Trophoblast cell (in vitro differentiated cells and primary cell): ENCODE measurements around the gene MTMR2.
"Not testable (repeated sequence)": the region's sequence is repeated elsewhere in the genome, so short reads cannot be mapped to it uniquely, and the experiment has no call there.

Experiments
- DNase-seq, 2 donors: peaks; one replicate each; pipeline ENCODE4 v3.0.0-alpha.2; 2016
- H2AFZ ChIP-seq: 2 replicates; pipeline ENCODE4 v1.6.1; 2013; ENCODE audit warnings: low read length, moderate library complexity, mild to moderate bottlenecking; ENCODE audit not compliant: insufficient read depth, poor library complexity
- H2AK5ac ChIP-seq: 2 replicates; pipeline ENCODE4 v1.6.1; 2013; ENCODE audit warnings: mild to moderate bottlenecking, low read length
- H2BK120ac ChIP-seq: 2 replicates; pipeline ENCODE4 v1.6.1; 2013; ENCODE audit warnings: low read length, mild to moderate bottlenecking, moderate library complexity; ENCODE audit not compliant: insufficient read depth, poor library complexity
- H2BK12ac ChIP-seq: 2 replicates; pipeline ENCODE4 v1.6.1; 2013; ENCODE audit warnings: mild to moderate bottlenecking, low read length, moderate library complexity
- H2BK5ac ChIP-seq: 2 replicates; pipeline ENCODE4 v1.6.1; 2013; ENCODE audit warnings: low read length, low read depth, moderate library complexity, mild to moderate bottlenecking; ENCODE audit not compliant: poor library complexity
- H3K14ac ChIP-seq: 2 replicates; pipeline ENCODE4 v1.6.1; 2013; ENCODE audit warnings: mild to moderate bottlenecking, low read length
- H3K18ac ChIP-seq: 2 replicates; pipeline ENCODE4 v1.6.1; 2013; ENCODE audit warnings: mild to moderate bottlenecking, low read length
- H3K23ac ChIP-seq: 2 replicates; pipeline ENCODE4 v1.6.1; 2013; ENCODE audit warnings: low read length
- H3K27ac ChIP-seq: 2 replicates; pipeline ENCODE4 v1.5.1; 2013; ENCODE audit warnings: low read depth, mild to moderate bottlenecking, inconsistent platforms, low read length, moderate library complexity
- H3K27me3 ChIP-seq: 2 replicates; pipeline ENCODE4 v1.6.1; 2013; ENCODE audit warnings: inconsistent platforms, mild to moderate bottlenecking, low read length, moderate library complexity; ENCODE audit not compliant: insufficient read depth
- H3K36me3 ChIP-seq, 2 experiments: 1 replicate in 1 of 2; 2 replicates in 1 of 2; pipeline ENCODE4 v1.6.1; 2013; ENCODE audit warnings: low read length in 2 of 2, mild to moderate bottlenecking in 2 of 2, moderate library complexity in 1 of 2; ENCODE audit not compliant: insufficient read depth in 2 of 2, control insufficient read depth in 1 of 2
- H3K4ac ChIP-seq: 2 replicates; pipeline ENCODE4 v1.6.1; 2013; ENCODE audit warnings: low read depth, mild to moderate bottlenecking, low read length, moderate library complexity
- H3K4me1 ChIP-seq, 2 experiments: 1 replicate in 1 of 2; 2 replicates in 1 of 2; pipeline ENCODE4 v1.6.1; 2013; ENCODE audit warnings: low read length in 2 of 2, mild to moderate bottlenecking in 2 of 2, moderate library complexity in 1 of 2; ENCODE audit not compliant: insufficient read depth in 2 of 2, control insufficient read depth in 1 of 2
- H3K4me2 ChIP-seq: 2 replicates; pipeline ENCODE4 v1.6.1; 2013; ENCODE audit warnings: inconsistent platforms, mild to moderate bottlenecking, low read length, moderate library complexity
- H3K4me3 ChIP-seq: 2 replicates; pipeline ENCODE4 v1.5.1; 2013; ENCODE audit warnings: mild to moderate bottlenecking, low read depth, low read length, inconsistent platforms
- H3K79me1 ChIP-seq: one replicate; pipeline ENCODE4 v1.6.1; 2013; ENCODE audit warnings: low read length
- H3K79me2 ChIP-seq: 2 replicates; pipeline ENCODE4 v1.6.1; 2013; ENCODE audit warnings: low read length, mild to moderate bottlenecking; ENCODE audit not compliant: control insufficient read depth, insufficient read depth, poor library complexity
- H3K9ac ChIP-seq: 2 replicates; pipeline ENCODE4 v1.6.1; 2013; ENCODE audit warnings: mild to moderate bottlenecking, low read length
- H3K9me3 ChIP-seq: 2 replicates; pipeline ENCODE4 v1.6.1; 2013; ENCODE audit warnings: low read depth, mild to moderate bottlenecking, control low read depth, inconsistent platforms, low read length; ENCODE audit not compliant: insufficient read depth
- H4K12ac ChIP-seq: 2 replicates; pipeline ENCODE4 v1.6.1; 2013; ENCODE audit warnings: low read depth, mild to moderate bottlenecking, low read length, moderate library complexity
- H4K8ac ChIP-seq: 2 replicates; pipeline ENCODE4 v1.6.1; 2013; ENCODE audit warnings: low read depth, mild to moderate bottlenecking, low read length, moderate library complexity
- H4K91ac ChIP-seq: one replicate; pipeline ENCODE4 v1.6.1; 2013; ENCODE audit warnings: low read depth, mild to moderate bottlenecking, low read length, moderate library complexity
- WGBS: extraction: QIAGEN DNeasy Blood & Tissue Kit; methylation state at CpG from one replicate; pipeline ENCODE4 v1.1.7; 2013; ENCODE audit warnings: missing lambda C conversion rate; ENCODE audit not compliant: insufficient read length, insufficient coverage; ENCODE audit errors: extremely low coverage; 5-methylcytosine and 5-hydroxymethylcytosine counted together

MTMR2 gene

DNA sequence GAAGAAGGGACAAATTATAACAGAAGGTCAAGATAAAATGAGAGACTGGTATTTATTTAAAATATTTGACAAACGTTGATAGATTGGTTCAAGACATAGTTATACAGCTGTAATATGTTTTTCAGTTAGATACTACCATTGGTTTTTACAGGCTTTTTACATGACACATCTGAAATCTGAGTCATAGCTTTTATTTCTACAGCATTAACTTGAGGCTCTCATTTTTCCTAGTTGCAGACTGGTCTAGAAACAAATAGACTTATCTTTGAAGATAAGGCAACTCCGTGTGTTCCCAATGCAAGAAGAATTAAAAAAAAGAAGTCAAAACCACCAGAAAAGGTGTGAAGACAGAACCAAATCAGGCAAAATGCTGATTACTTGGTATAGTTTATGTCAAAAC, 102.3 kb downstream of the MTMR2 start:
- H3K27me3 ChIP-seq, result no peaks in the 10 kb centered on the region
- no peak overlapping the region for H4K8ac ChIP-seq
- H3K23ac ChIP-seq, result no peak overlapping the region
- H2BK5ac ChIP-seq, result no peak overlapping the region
- H3K4me3 ChIP-seq, result no peak overlapping the region
- no peak overlapping the region for H4K12ac ChIP-seq
- no CpG with 5 or more reads among the region's 2 CpGs for WGBS
- no peak overlapping the region for H4K91ac ChIP-seq
- H3K9me3 ChIP-seq, result no peaks in the 10 kb centered on the region
- no peak overlapping the region for H3K18ac ChIP-seq
- no peak overlapping the region for H3K4me2 ChIP-seq
- H2BK12ac ChIP-seq, result no peak overlapping the region
- H3K27ac ChIP-seq, result no peak overlapping the region
- H2AFZ ChIP-seq, result no peak overlapping the region
- H3K14ac ChIP-seq, result no peak overlapping the region
- no peak overlapping the region for H3K9ac ChIP-seq
- peaks cover 6 to 7% of the 10 kb centered on the region in 2 experiments for H3K36me3 ChIP-seq
- no peaks in the 10 kb centered on the region for H3K79me1 ChIP-seq
- H2BK120ac ChIP-seq, result no peak overlapping the region
- H3K4ac ChIP-seq, result no peak overlapping the region
- no peaks in the 10 kb centered on the region for H3K4me1 ChIP-seq
- no peaks in the 10 kb centered on the region for H3K79me2 ChIP-seq
- H2AK5ac ChIP-seq, result no peak overlapping the region
- no peak for DNase-seq

DNA sequence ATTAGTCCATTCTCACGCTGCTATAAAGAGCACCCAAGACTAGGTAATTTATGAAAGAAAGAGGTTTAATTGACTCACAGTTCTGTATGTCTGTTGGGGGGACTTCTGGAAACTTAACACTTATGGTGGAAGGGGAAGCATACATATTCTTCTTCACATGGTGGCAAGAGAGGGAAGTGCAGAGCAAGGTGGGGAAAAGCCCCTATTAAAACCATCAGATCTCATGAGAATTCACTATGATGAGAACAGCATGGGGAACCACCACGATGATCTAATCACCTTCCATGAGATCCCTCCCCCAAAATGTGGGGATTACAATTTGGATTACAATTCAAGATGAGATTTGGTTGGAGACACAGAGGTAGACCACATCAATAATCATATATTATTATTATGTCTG, 107.9 kb downstream of the MTMR2 start:
- Histone ChIP-seq H3K27me3 (no peaks in the 10 kb centered on the region), H2AFZ (no peak overlapping the region), H2AK5ac (no peak overlapping the region), H4K12ac (no peak overlapping the region), H3K23ac (no peak overlapping the region), H3K9me3 (no peaks in the 10 kb centered on the region), H3K4ac (no peak overlapping the region), H3K36me3 (peaks cover 9 to 14% of the 10 kb centered on the region in 2 experiments), H3K14ac (no peak overlapping the region), H3K9ac (no peak overlapping the region), H3K18ac (no peak overlapping the region), H3K79me2 (no peaks in the 10 kb centered on the region), H4K91ac (no peak overlapping the region), H2BK5ac (no peak overlapping the region), H3K4me2 (no peak overlapping the region), H4K8ac (no peak overlapping the region), H3K27ac (no peak overlapping the region), H2BK12ac (no peak overlapping the region), H2BK120ac (no peak overlapping the region), H3K4me1 (no peaks in the 10 kb centered on the region), H3K79me1 (no peaks in the 10 kb centered on the region), H3K4me3 (no peak overlapping the region)
- WGBS, result no CpG with 5 or more reads among the region's 2 CpGs
- no peak for DNase-seq

DNA sequence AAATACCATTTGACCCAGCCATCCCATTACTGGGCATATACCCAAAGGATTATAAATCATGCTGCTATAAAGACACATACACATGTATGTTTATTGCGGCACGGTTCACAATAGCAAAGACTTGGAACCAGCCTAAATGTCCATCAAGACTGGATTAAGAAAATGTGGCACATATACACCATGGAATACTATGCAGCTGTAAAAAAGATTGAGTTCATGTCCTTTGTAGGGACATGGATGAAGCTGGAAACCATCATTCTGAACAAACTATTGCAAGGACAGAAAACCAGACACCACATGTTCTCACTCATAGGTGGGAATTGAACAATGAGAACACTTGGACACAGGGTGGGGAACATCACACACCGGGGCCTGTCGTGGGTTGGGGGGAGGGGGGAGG, 112.9 kb downstream of the MTMR2 start:
- H4K8ac ChIP-seq, result not testable (repeated sequence)

DNA sequence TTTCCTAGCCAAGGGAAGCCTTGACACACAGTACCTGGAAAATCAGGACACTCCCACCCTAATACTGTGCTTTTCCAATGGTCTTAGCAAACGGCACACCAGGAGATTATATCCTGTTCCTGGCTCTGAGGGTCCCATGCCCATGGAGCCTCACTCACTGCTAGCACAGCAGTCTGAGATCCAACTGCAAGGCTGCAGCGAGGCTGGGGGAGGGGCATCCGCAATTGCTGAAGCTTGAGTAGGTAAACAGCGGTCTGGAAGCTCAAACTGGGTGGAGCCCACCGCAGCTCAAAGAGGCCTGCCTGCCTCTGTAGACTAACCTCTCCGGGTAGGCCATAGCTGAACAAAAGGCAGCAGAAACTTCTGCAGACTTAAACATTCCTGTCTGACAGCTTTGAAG, 117.4 kb downstream of the MTMR2 start:
- not testable (repeated sequence) for H2BK5ac ChIP-seq, H2BK120ac ChIP-seq, H3K4me1 ChIP-seq, H4K91ac ChIP-seq, H2BK12ac ChIP-seq, H4K12ac ChIP-seq, H3K4me2 ChIP-seq, H3K27ac ChIP-seq, H3K14ac ChIP-seq, H3K4me3 ChIP-seq, H3K79me2 ChIP-seq, H3K9ac ChIP-seq, H3K9me3 ChIP-seq, H3K4ac ChIP-seq, H3K18ac ChIP-seq, H4K8ac ChIP-seq, H3K79me1 ChIP-seq, H3K23ac ChIP-seq, H2AFZ ChIP-seq, DNase-seq, H3K27me3 ChIP-seq, H2AK5ac ChIP-seq
- whole genome bisulfite sequencing, result no CpG with 5 or more reads among the region's 6 CpGs
- H3K36me3 ChIP-seq, result peaks cover 10 to 12% of the 10 kb centered on the region in 2 experiments

More for the DNA sequence above, 112.9 kb downstream of the MTMR2 start:
- H2BK120ac ChIP-seq, H3K18ac ChIP-seq, DNase-seq, H3K4ac ChIP-seq, H3K4me2 ChIP-seq, H2BK5ac ChIP-seq, H3K4me3 ChIP-seq, H3K23ac ChIP-seq, H4K91ac ChIP-seq, H3K14ac ChIP-seq, H3K4me1 ChIP-seq, H4K12ac ChIP-seq, H3K27ac ChIP-seq, H3K27me3 ChIP-seq, H3K79me2 ChIP-seq, H2AFZ ChIP-seq, H3K9me3 ChIP-seq, H2AK5ac ChIP-seq, H3K79me1 ChIP-seq, H2BK12ac ChIP-seq, H3K9ac ChIP-seq: not testable (repeated sequence)
- no CpG with 5 or more reads among the region's 4 CpGs for WGBS
- peaks cover 15 to 16% of the 10 kb centered on the region in 2 experiments for H3K36me3 ChIP-seq
